GM23338 (cell line): ENCODE data around the gene TRAF3. TPM values are rescaled to one million over a fixed set of nuclear protein-coding genes. Genes with fewer than 3 reads are reported as not detected.

Experiments used
- ATAC-seq: fragments of 200-7000 bp; cut with Tn5 transposase; 3 replicates; pipeline ENCODE4 v1.9.1; 2020
- DNase-seq: peaks from one replicate; pipeline ENCODE4 v3.0.0-alpha.2; 2015; ENCODE audit warnings: low spot score
- H2AFZ ChIP-seq: fragments of 200-600 bp; sonication (generic); 2 replicates; pipeline ENCODE4 v1.8.0; 2016; ENCODE audit warnings: antibody characterized with exemption, mild to moderate bottlenecking, moderate library complexity
- H3F3A ChIP-seq: fragments of 200-600 bp; sonication (generic); replicated peaks from 2 replicates; pipeline ENCODE4 v1.8.0; 2017; ENCODE audit warnings: antibody characterized with exemption, mixed run types, low read depth
- H3K27ac ChIP-seq: fragments of 200-600 bp; sonication (generic); 2 replicates; pipeline ENCODE4 v1.6.1; 2016; ENCODE audit warnings: low read depth
- H3K27me3 ChIP-seq: fragments of 200-600 bp; sonication (generic); 2 replicates; pipeline ENCODE4 v1.8.0; 2016; ENCODE audit warnings: mild to moderate bottlenecking, mixed run types, moderate library complexity; ENCODE audit not compliant: insufficient read depth
- H3K36me3 ChIP-seq: fragments of 200-600 bp; sonication (generic); 2 replicates; pipeline ENCODE4 v1.8.0; 2016; ENCODE audit warnings: mild to moderate bottlenecking; ENCODE audit not compliant: insufficient read depth
- H3K4me1 ChIP-seq: fragments of 200-600 bp; sonication (generic); 2 replicates; pipeline ENCODE4 v1.8.0; 2016; ENCODE audit warnings: mild to moderate bottlenecking, moderate library complexity; ENCODE audit not compliant: insufficient read depth
- H3K4me2 ChIP-seq: fragments of 200-600 bp; sonication (generic); 2 replicates; pipeline ENCODE4 v1.7.1; 2017; ENCODE audit warnings: mixed run types
- H3K4me3 ChIP-seq: fragments of 200-600 bp; sonication (generic); 2 replicates; pipeline ENCODE4 v1.6.1; 2016; ENCODE audit warnings: mixed run types
- H3K79me2 ChIP-seq: fragments of 200-600 bp; sonication (generic); replicated peaks from 2 replicates; pipeline ENCODE4 v1.8.0; 2017; ENCODE audit warnings: mild to moderate bottlenecking; ENCODE audit not compliant: insufficient read depth
- H3K9me2 ChIP-seq: fragments of 200-600 bp; sonication (generic); 2 replicates; pipeline ENCODE4 v1.8.0; 2017; ENCODE audit not compliant: insufficient read depth
- H4K20me1 ChIP-seq: fragments of 200-600 bp; sonication (generic); replicated peaks from 2 replicates; pipeline ENCODE4 v1.8.0; 2017; ENCODE audit warnings: mild to moderate bottlenecking; ENCODE audit not compliant: insufficient read depth
- H3K27ac Mint-ChIP-seq: 2 replicates; pipeline ENCODE4 v1.8.0; 2020; ENCODE audit warnings: inconsistent platforms, mild to moderate bottlenecking, moderate library complexity, mixed read lengths
- H3K27me3 Mint-ChIP-seq: 3 replicates; pipeline ENCODE4 v1.8.0; 2022; ENCODE audit warnings: low read depth, mild to moderate bottlenecking, moderate library complexity, mixed read lengths, inconsistent platforms; ENCODE audit not compliant: insufficient read depth, poor library complexity
- H3K36me3 Mint-ChIP-seq: 3 replicates; pipeline ENCODE4 v1.8.0; 2021; ENCODE audit warnings: low read depth, mild to moderate bottlenecking, inconsistent platforms, moderate library complexity, mixed read lengths
- H3K4me1 Mint-ChIP-seq: 3 replicates; pipeline ENCODE4 v1.8.0; 2020; ENCODE audit warnings: mild to moderate bottlenecking, inconsistent platforms, mixed read lengths
- H3K4me3 Mint-ChIP-seq: 3 replicates; pipeline ENCODE4 v1.8.0; 2021; ENCODE audit warnings: moderate library complexity, mild to moderate bottlenecking, inconsistent platforms, mixed read lengths
- H3K9me3 Mint-ChIP-seq: 3 replicates; pipeline ENCODE4 v1.8.0; 2020; ENCODE audit warnings: moderate library complexity, mild to moderate bottlenecking, inconsistent platforms, mixed read lengths
- CREB1 ChIP-seq: fragments of 250-450 bp; sonication (Bioruptor Pico); IDR thresholded peaks from 2 replicates; pipeline ENCODE4 v1.5.0; 2020; ENCODE audit warnings: low read depth, mild to moderate bottlenecking, moderate library complexity
- EZH2 ChIP-seq: fragments of 200-600 bp; sonication (generic); IDR thresholded peaks from one replicate; pipeline ENCODE4 v1.8.0; 2017; ENCODE audit warnings: antibody characterized with exemption, mild to moderate bottlenecking, low read depth; ENCODE audit not compliant: unreplicated experiment
- EZH2phosphoT487 ChIP-seq: fragments of 200-600 bp; sonication (generic); IDR thresholded peaks from one replicate; pipeline ENCODE4 v1.8.1; 2018; ENCODE audit warnings: antibody characterized with exemption; ENCODE audit not compliant: unreplicated experiment
- JUNB ChIP-seq: IDR thresholded peaks from one replicate; pipeline ENCODE4 v1.6.1; 2016; ENCODE audit warnings: antibody characterized with exemption; ENCODE audit not compliant: unreplicated experiment
- NANOG ChIP-seq: IDR thresholded peaks from 2 replicates; pipeline ENCODE4 v1.6.1; 2016; ENCODE audit warnings: antibody characterized with exemption, borderline replicate concordance
- POLR2AphosphoS5 ChIP-seq: IDR thresholded peaks from 2 replicates; pipeline ENCODE4 v1.6.1; 2016; ENCODE audit warnings: antibody characterized with exemption, low read depth
- STAT1 ChIP-seq: IDR thresholded peaks from one replicate; pipeline ENCODE4 v1.6.1; 2016; ENCODE audit warnings: antibody characterized with exemption; ENCODE audit not compliant: unreplicated experiment
- ZNF114 ChIP-seq: fragments of 250-450 bp; sonication (Bioruptor Pico); IDR thresholded peaks from 2 replicates; pipeline ENCODE4 v1.5.0; 2020; ENCODE audit warnings: mild to moderate bottlenecking, moderate library complexity
- ZNF331 ChIP-seq: fragments of 250-450 bp; sonication (Bioruptor Pico); IDR thresholded peaks from 2 replicates; pipeline ENCODE4 v1.5.0; 2020; ENCODE audit warnings: low read depth, mild to moderate bottlenecking, moderate library complexity
- polyA plus RNA-seq: library from polyadenylated mRNA; unstranded; fragments of >200 nt; fragmentation: Nextera tagmentation; extraction: Ambion mirVana; gene quantifications from 2 replicates; pipeline ENCODE4 v1.2.1, GENCODE V29; 2016
- total RNA-seq: library from RNA; depleted of rRNA; stranded (reverse); fragments of >200 nt; shearing (Covaris generic); gene quantifications from 2 replicates; pipeline ENCODE4 v1.2.3, GENCODE V29; 2014
- TF ChIP-seq, protein P1 (sequence below): IDR thresholded peaks from 2 replicates; pipeline ENCODE4 v1.6.1; 2016; ENCODE audit warnings: antibody characterized with exemption
- TF ChIP-seq, protein P2 (sequence below): IDR thresholded peaks from one replicate; pipeline ENCODE4 v1.6.1; 2018; ENCODE audit warnings: antibody characterized with exemption; ENCODE audit not compliant: unreplicated experiment
- TF ChIP-seq, protein P3 (sequence below), 2 experiments: fragments of 200-600 bp in 1 of 2; sonication (generic) in 1 of 2; conservative IDR thresholded peaks; 2 replicates each; pipeline versions ENCODE4 v1.5.1 to v1.6.1; 2016 to 2017; ENCODE audit warnings: antibody characterized with exemption in 2 of 2, low read depth in 2 of 2, mild to moderate bottlenecking in 2 of 2, moderate library complexity in 1 of 2
- TF ChIP-seq, protein P4 (sequence below): fragments of 250-450 bp; sonication (Bioruptor Pico); IDR thresholded peaks from 2 replicates; pipeline ENCODE4 v1.5.0; 2020; ENCODE audit warnings: mild to moderate bottlenecking, moderate library complexity

Gene TRAF3
- total and polyA plus RNA-seq, 2 experiments from 2014 or later = 3.7 to 9.3 TPM

DNA sequence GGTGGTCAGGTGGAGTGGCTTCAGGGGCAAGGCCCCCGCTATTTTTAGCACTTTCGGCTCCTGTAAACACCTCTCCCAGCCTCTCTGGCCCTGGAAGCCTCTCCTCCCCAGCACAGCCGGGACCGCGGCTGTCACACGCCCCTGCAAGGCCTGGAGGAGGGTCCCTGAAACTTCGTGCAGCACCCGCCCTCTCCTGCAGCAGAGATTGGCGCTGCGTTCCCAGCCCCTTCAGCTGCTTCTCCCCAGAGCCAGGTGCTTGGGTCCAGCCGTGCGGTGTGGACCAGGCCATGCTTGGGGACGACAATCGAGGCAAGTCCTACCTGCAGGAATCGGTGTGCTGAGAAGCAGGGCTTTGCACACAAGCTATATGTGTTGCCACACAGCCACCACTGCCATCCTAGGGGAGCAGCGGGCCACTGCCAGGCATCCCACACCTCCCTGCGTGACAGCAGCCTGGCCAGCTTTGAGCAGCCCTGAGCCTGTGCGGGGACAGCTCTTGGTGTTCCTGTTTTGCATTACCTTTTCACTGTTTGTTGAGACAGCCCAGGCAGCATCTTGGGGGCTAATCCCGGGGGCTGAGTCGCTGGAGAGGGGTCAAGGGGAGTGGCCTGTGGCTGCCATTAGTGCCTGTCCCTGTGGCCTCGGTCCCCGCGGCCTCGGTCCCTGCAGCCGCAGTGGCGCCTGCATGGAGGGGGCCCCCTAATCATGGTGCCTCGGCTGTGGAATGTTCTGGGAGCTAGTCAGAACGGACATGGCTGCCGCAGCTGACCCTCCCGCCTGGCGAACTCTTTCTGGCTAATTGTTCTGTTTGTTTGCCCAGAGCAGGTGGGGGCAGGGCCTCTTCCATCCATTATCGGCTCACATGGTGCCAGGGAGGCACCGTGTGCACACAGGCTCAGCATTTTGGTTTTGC, 27.6 kb upstream of the TRAF3 start:
- Histone ChIP-seq H3K4me2 (no peak overlapping the region), H3K4me1 (peaks cover 4% of the 10 kb centered on the region; the same call in 1 of the 2 replicates), H3F3A (0 out of 2 replicates have a peak, but pooled peaks cover 4% of the 10 kb centered on the region), H3K27me3 (no peaks in the 10 kb centered on the region), H3K4me3 (no peak overlapping the region), H3K79me2 (no peaks in the 10 kb centered on the region), H2AFZ (no peak overlapping the region), H3K36me3 (no peaks in the 10 kb centered on the region), H4K20me1 (no peaks in the 10 kb centered on the region), H3K27ac (peak overlapping the region; percentile 55), H3K9me2 (no peaks in the 10 kb centered on the region)
- no peaks in the 10 kb centered on the region for H3K9me3 Mint-ChIP-seq
- peak; percentile 67 for DNase-seq
- peaks cover 17% of the 10 kb centered on the region for H3K4me1 Mint-ChIP-seq
- peak; percentile 69 for ATAC-seq
- H3K36me3 Mint-ChIP-seq = peaks cover 3% of the 10 kb centered on the region; the same call in 2 of the 3 replicates
- peaks cover 11% of the 10 kb centered on the region for H3K27me3 Mint-ChIP-seq
- H3K4me3 Mint-ChIP-seq = no peak overlapping the region; the same call in 2 of the 3 replicates
- H3K27ac Mint-ChIP-seq = peak overlapping the region; percentile 65; the same call in 1 of the 2 replicates
- TF ChIP-seq NANOG (no peak), STAT1 (no peak), POLR2AphosphoS5 (no peak), EZH2phosphoT487 (no peak), ZNF331 (no peak), JUNB (no peak), ZNF114 (CRISPR knock-in tag) (no peak), CREB1 (CRISPR knock-in tag) (no peak), EZH2 (no peak)
- TF ChIP-seq, protein P1, sequence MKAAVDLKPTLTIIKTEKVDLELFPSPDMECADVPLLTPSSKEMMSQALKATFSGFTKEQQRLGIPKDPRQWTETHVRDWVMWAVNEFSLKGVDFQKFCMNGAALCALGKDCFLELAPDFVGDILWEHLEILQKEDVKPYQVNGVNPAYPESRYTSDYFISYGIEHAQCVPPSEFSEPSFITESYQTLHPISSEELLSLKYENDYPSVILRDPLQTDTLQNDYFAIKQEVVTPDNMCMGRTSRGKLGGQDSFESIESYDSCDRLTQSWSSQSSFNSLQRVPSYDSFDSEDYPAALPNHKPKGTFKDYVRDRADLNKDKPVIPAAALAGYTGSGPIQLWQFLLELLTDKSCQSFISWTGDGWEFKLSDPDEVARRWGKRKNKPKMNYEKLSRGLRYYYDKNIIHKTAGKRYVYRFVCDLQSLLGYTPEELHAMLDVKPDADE = no peak
- TF ChIP-seq, protein P2, sequence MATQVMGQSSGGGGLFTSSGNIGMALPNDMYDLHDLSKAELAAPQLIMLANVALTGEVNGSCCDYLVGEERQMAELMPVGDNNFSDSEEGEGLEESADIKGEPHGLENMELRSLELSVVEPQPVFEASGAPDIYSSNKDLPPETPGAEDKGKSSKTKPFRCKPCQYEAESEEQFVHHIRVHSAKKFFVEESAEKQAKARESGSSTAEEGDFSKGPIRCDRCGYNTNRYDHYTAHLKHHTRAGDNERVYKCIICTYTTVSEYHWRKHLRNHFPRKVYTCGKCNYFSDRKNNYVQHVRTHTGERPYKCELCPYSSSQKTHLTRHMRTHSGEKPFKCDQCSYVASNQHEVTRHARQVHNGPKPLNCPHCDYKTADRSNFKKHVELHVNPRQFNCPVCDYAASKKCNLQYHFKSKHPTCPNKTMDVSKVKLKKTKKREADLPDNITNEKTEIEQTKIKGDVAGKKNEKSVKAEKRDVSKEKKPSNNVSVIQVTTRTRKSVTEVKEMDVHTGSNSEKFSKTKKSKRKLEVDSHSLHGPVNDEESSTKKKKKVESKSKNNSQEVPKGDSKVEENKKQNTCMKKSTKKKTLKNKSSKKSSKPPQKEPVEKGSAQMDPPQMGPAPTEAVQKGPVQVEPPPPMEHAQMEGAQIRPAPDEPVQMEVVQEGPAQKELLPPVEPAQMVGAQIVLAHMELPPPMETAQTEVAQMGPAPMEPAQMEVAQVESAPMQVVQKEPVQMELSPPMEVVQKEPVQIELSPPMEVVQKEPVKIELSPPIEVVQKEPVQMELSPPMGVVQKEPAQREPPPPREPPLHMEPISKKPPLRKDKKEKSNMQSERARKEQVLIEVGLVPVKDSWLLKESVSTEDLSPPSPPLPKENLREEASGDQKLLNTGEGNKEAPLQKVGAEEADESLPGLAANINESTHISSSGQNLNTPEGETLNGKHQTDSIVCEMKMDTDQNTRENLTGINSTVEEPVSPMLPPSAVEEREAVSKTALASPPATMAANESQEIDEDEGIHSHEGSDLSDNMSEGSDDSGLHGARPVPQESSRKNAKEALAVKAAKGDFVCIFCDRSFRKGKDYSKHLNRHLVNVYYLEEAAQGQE = no peak
- TF ChIP-seq, protein P3, sequence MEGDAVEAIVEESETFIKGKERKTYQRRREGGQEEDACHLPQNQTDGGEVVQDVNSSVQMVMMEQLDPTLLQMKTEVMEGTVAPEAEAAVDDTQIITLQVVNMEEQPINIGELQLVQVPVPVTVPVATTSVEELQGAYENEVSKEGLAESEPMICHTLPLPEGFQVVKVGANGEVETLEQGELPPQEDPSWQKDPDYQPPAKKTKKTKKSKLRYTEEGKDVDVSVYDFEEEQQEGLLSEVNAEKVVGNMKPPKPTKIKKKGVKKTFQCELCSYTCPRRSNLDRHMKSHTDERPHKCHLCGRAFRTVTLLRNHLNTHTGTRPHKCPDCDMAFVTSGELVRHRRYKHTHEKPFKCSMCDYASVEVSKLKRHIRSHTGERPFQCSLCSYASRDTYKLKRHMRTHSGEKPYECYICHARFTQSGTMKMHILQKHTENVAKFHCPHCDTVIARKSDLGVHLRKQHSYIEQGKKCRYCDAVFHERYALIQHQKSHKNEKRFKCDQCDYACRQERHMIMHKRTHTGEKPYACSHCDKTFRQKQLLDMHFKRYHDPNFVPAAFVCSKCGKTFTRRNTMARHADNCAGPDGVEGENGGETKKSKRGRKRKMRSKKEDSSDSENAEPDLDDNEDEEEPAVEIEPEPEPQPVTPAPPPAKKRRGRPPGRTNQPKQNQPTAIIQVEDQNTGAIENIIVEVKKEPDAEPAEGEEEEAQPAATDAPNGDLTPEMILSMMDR (conservative IDR thresholded peaks at IDR 0.05; ENCODE audit: low read depth in 2 of 2) = no peak
- TF ChIP-seq, protein P4, sequence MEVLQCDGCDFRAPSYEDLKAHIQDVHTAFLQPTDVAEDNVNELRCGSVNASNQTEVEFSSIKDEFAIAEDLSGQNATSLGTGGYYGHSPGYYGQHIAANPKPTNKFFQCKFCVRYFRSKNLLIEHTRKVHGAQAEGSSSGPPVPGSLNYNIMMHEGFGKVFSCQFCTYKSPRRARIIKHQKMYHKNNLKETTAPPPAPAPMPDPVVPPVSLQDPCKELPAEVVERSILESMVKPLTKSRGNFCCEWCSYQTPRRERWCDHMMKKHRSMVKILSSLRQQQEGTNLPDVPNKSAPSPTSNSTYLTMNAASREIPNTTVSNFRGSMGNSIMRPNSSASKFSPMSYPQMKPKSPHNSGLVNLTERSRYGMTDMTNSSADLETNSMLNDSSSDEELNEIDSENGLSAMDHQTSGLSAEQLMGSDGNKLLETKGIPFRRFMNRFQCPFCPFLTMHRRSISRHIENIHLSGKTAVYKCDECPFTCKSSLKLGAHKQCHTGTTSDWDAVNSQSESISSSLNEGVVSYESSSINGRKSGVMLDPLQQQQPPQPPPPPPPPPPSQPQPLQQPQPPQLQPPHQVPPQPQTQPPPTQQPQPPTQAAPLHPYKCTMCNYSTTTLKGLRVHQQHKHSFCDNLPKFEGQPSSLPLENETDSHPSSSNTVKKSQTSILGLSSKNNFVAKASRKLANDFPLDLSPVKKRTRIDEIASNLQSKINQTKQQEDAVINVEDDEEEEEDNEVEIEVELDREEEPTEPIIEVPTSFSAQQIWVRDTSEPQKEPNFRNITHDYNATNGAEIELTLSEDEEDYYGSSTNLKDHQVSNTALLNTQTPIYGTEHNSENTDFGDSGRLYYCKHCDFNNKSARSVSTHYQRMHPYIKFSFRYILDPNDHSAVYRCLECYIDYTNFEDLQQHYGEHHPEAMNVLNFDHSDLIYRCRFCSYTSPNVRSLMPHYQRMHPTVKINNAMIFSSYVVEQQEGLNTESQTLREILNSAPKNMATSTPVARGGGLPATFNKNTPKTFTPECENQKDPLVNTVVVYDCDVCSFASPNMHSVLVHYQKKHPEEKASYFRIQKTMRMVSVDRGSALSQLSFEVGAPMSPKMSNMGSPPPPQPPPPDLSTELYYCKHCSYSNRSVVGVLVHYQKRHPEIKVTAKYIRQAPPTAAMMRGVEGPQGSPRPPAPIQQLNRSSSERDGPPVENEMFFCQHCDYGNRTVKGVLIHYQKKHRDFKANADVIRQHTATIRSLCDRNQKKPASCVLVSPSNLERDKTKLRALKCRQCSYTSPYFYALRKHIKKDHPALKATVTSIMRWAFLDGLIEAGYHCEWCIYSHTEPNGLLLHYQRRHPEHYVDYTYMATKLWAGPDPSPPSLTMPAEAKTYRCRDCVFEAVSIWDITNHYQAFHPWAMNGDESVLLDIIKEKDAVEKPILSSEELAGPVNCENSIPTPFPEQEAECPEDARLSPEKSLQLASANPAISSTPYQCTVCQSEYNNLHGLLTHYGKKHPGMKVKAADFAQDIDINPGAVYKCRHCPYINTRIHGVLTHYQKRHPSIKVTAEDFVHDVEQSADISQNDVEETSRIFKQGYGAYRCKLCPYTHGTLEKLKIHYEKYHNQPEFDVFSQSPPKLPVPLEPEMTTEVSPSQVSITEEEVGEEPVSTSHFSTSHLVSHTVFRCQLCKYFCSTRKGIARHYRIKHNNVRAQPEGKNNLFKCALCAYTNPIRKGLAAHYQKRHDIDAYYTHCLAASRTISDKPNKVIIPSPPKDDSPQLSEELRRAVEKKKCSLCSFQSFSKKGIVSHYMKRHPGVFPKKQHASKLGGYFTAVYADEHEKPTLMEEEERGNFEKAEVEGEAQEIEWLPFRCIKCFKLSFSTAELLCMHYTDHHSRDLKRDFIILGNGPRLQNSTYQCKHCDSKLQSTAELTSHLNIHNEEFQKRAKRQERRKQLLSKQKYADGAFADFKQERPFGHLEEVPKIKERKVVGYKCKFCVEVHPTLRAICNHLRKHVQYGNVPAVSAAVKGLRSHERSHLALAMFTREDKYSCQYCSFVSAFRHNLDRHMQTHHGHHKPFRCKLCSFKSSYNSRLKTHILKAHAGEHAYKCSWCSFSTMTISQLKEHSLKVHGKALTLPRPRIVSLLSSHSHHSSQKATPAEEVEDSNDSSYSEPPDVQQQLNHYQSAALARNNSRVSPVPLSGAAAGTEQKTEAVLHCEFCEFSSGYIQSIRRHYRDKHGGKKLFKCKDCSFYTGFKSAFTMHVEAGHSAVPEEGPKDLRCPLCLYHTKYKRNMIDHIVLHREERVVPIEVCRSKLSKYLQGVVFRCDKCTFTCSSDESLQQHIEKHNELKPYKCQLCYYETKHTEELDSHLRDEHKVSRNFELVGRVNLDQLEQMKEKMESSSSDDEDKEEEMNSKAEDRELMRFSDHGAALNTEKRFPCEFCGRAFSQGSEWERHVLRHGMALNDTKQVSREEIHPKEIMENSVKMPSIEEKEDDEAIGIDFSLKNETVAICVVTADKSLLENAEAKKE (CRISPR knock-in tag) = no peak
